Stomach (tissue), 4 donors: ENCODE data around the gene PSMD13.

Source experiments
- CTCF ChIP-seq, 7 experiments: fragments of 450-650 bp in 4 of 7; fragments of 200-600 bp in 3 of 7; sonication (generic) in 3 of 7; IDR thresholded peaks; one replicate each; pipeline ENCODE4 v1.5.1; 2016 to 2019; ENCODE audit warnings: antibody characterized with exemption in 7 of 7, control low read depth in 2 of 7, mild to moderate bottlenecking in 1 of 7
- EP300 ChIP-seq: sonication (generic); formaldehyde crosslinking; IDR thresholded peaks from one replicate; pipeline ENCODE4 v1.6.1; 2017; ENCODE audit warnings: antibody characterized with exemption
- POLR2AphosphoS5 ChIP-seq, 3 donors: sonication (generic); formaldehyde crosslinking; IDR thresholded peaks; one replicate each; pipeline ENCODE4 v1.6.1; 2016; ENCODE audit warnings: antibody characterized with exemption in 3 of 3

- TF ChIP-seq EP300 (no peak), CTCF (IDR thresholded peaks at IDR 0.05) (no peak), POLR2AphosphoS5 (IDR thresholded peaks at IDR 0.05) (no peak)
Observed at GRCh38 chr11:197741-198235, 39.0 kb upstream of the PSMD13 start.
